ENCODE results near the gene METTL15. TPM values are rescaled to one million over a fixed set of nuclear protein-coding genes. Genes with fewer than 3 reads are reported as not detected.

The METTL15 gene
- total and polyA plus RNA-seq, 2 experiments from 2014 or later: 9.0 to 19.8 TPM

DNA sequence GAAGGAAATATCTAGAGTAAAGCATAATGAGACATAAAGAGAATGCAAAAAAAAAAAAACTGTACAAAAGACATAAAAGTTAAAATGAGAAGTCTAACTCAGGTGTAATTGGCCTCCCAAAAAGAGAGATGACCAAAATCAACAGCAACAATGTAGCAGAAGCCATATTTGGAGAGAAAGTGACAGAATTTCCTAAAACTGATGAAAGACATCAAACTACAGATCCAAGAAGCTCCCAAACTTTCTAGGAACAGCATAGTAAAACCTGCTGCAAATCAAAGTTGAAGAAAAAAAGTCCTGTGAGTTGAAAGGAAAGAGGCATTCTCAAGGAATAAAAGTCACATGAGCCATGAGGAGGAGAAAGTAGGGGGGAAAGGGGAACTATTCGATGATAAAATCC, 231.3 kb downstream of the METTL15 start:
- ATAC-seq: no peak

DNA sequence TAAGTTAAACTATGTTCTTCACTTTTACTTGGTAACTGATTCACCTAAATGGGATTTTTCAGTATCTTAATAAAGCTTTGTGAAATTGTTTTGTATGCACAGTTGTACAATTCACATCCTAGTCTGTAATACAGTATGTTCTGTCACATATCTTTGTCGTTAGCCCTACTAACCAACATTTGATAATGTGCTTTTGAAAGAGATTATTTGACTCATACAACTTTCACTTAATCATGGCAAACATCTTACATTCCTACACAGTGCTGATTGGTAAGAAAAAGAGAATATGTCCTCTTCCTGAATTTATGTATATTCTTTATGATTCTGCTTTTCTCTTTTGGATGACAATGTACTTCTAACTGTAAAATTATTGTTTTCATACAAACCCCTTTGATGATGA, 234.5 kb downstream of the METTL15 start:
- no peak overlapping the region for H3K4me2 ChIP-seq
- no peaks in the 10 kb centered on the region for H4K20me1 ChIP-seq (replicated peaks; ENCODE audit: insufficient read depth)
- H3F3A ChIP-seq (replicated peaks; ENCODE audit: low read depth): no peaks in the 10 kb centered on the region
- Mint-ChIP-seq H3K36me3 (ENCODE audit: low read depth) (no peaks in the 10 kb centered on the region), H3K4me3 (no peak overlapping the region), H3K4me1 (peaks cover 9% of the 10 kb centered on the region; the same call in 2 of the 3 replicates), H3K9me3 (no peaks in the 10 kb centered on the region; the same call in 2 of the 3 replicates), H3K27ac (peak overlapping the region; percentile 77), H3K27me3 (ENCODE audit: insufficient read depth, low read depth, poor library complexity) (no peaks in the 10 kb centered on the region)
- H3K4me1 ChIP-seq (ENCODE audit: insufficient read depth): peaks cover 3% of the 10 kb centered on the region; the same call in 1 of the 2 replicates
- H3K4me3 ChIP-seq: no peak overlapping the region
- H3K36me3 ChIP-seq (ENCODE audit: insufficient read depth): no peaks in the 10 kb centered on the region; the same call in 1 of the 2 replicates
- no peak overlapping the region for H3K27ac ChIP-seq (ENCODE audit: low read depth)
- ATAC-seq (no peak), DNase-seq (ENCODE audit: low spot score) (no peak)
- H2AFZ ChIP-seq: no peak overlapping the region
- no peaks in the 10 kb centered on the region for H3K9me2 ChIP-seq (ENCODE audit: insufficient read depth)
- H3K79me2 ChIP-seq (replicated peaks; ENCODE audit: insufficient read depth): no peaks in the 10 kb centered on the region
- H3K27me3 ChIP-seq (ENCODE audit: insufficient read depth): no peaks in the 10 kb centered on the region
- no peak for TF ChIP-seq JUNB (IDR thresholded peaks at IDR 0.05; ENCODE audit: unreplicated experiment)
- no peak for TF ChIP-seq ZNF114 (CRISPR knock-in tag; IDR thresholded peaks at IDR 0.05)
- TF ChIP-seq, protein P1, sequence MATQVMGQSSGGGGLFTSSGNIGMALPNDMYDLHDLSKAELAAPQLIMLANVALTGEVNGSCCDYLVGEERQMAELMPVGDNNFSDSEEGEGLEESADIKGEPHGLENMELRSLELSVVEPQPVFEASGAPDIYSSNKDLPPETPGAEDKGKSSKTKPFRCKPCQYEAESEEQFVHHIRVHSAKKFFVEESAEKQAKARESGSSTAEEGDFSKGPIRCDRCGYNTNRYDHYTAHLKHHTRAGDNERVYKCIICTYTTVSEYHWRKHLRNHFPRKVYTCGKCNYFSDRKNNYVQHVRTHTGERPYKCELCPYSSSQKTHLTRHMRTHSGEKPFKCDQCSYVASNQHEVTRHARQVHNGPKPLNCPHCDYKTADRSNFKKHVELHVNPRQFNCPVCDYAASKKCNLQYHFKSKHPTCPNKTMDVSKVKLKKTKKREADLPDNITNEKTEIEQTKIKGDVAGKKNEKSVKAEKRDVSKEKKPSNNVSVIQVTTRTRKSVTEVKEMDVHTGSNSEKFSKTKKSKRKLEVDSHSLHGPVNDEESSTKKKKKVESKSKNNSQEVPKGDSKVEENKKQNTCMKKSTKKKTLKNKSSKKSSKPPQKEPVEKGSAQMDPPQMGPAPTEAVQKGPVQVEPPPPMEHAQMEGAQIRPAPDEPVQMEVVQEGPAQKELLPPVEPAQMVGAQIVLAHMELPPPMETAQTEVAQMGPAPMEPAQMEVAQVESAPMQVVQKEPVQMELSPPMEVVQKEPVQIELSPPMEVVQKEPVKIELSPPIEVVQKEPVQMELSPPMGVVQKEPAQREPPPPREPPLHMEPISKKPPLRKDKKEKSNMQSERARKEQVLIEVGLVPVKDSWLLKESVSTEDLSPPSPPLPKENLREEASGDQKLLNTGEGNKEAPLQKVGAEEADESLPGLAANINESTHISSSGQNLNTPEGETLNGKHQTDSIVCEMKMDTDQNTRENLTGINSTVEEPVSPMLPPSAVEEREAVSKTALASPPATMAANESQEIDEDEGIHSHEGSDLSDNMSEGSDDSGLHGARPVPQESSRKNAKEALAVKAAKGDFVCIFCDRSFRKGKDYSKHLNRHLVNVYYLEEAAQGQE (IDR thresholded peaks at IDR 0.05; ENCODE audit: unreplicated experiment): no peak
- no peak for TF ChIP-seq EZH2 (IDR thresholded peaks at IDR 0.05; ENCODE audit: low read depth, unreplicated experiment)
- TF ChIP-seq, protein P2, sequence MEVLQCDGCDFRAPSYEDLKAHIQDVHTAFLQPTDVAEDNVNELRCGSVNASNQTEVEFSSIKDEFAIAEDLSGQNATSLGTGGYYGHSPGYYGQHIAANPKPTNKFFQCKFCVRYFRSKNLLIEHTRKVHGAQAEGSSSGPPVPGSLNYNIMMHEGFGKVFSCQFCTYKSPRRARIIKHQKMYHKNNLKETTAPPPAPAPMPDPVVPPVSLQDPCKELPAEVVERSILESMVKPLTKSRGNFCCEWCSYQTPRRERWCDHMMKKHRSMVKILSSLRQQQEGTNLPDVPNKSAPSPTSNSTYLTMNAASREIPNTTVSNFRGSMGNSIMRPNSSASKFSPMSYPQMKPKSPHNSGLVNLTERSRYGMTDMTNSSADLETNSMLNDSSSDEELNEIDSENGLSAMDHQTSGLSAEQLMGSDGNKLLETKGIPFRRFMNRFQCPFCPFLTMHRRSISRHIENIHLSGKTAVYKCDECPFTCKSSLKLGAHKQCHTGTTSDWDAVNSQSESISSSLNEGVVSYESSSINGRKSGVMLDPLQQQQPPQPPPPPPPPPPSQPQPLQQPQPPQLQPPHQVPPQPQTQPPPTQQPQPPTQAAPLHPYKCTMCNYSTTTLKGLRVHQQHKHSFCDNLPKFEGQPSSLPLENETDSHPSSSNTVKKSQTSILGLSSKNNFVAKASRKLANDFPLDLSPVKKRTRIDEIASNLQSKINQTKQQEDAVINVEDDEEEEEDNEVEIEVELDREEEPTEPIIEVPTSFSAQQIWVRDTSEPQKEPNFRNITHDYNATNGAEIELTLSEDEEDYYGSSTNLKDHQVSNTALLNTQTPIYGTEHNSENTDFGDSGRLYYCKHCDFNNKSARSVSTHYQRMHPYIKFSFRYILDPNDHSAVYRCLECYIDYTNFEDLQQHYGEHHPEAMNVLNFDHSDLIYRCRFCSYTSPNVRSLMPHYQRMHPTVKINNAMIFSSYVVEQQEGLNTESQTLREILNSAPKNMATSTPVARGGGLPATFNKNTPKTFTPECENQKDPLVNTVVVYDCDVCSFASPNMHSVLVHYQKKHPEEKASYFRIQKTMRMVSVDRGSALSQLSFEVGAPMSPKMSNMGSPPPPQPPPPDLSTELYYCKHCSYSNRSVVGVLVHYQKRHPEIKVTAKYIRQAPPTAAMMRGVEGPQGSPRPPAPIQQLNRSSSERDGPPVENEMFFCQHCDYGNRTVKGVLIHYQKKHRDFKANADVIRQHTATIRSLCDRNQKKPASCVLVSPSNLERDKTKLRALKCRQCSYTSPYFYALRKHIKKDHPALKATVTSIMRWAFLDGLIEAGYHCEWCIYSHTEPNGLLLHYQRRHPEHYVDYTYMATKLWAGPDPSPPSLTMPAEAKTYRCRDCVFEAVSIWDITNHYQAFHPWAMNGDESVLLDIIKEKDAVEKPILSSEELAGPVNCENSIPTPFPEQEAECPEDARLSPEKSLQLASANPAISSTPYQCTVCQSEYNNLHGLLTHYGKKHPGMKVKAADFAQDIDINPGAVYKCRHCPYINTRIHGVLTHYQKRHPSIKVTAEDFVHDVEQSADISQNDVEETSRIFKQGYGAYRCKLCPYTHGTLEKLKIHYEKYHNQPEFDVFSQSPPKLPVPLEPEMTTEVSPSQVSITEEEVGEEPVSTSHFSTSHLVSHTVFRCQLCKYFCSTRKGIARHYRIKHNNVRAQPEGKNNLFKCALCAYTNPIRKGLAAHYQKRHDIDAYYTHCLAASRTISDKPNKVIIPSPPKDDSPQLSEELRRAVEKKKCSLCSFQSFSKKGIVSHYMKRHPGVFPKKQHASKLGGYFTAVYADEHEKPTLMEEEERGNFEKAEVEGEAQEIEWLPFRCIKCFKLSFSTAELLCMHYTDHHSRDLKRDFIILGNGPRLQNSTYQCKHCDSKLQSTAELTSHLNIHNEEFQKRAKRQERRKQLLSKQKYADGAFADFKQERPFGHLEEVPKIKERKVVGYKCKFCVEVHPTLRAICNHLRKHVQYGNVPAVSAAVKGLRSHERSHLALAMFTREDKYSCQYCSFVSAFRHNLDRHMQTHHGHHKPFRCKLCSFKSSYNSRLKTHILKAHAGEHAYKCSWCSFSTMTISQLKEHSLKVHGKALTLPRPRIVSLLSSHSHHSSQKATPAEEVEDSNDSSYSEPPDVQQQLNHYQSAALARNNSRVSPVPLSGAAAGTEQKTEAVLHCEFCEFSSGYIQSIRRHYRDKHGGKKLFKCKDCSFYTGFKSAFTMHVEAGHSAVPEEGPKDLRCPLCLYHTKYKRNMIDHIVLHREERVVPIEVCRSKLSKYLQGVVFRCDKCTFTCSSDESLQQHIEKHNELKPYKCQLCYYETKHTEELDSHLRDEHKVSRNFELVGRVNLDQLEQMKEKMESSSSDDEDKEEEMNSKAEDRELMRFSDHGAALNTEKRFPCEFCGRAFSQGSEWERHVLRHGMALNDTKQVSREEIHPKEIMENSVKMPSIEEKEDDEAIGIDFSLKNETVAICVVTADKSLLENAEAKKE (CRISPR knock-in tag; IDR thresholded peaks at IDR 0.05): no peak
- no peak for TF ChIP-seq STAT1 (IDR thresholded peaks at IDR 0.05; ENCODE audit: unreplicated experiment)
- TF ChIP-seq, protein P3, sequence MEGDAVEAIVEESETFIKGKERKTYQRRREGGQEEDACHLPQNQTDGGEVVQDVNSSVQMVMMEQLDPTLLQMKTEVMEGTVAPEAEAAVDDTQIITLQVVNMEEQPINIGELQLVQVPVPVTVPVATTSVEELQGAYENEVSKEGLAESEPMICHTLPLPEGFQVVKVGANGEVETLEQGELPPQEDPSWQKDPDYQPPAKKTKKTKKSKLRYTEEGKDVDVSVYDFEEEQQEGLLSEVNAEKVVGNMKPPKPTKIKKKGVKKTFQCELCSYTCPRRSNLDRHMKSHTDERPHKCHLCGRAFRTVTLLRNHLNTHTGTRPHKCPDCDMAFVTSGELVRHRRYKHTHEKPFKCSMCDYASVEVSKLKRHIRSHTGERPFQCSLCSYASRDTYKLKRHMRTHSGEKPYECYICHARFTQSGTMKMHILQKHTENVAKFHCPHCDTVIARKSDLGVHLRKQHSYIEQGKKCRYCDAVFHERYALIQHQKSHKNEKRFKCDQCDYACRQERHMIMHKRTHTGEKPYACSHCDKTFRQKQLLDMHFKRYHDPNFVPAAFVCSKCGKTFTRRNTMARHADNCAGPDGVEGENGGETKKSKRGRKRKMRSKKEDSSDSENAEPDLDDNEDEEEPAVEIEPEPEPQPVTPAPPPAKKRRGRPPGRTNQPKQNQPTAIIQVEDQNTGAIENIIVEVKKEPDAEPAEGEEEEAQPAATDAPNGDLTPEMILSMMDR (conservative IDR thresholded peaks at IDR 0.05; ENCODE audit: low read depth in 2 of 2): no peak
- TF ChIP-seq NANOG (IDR thresholded peaks at IDR 0.05; ENCODE audit: borderline replicate concordance): no peak
- TF ChIP-seq POLR2AphosphoS5 (IDR thresholded peaks at IDR 0.05; ENCODE audit: low read depth): no peak

More for the DNA sequence above, 231.3 kb downstream of the METTL15 start:
- H3K4me1 Mint-ChIP-seq: peaks cover 9% of the 10 kb centered on the region; the same call in 2 of the 3 replicates
- no peaks in the 10 kb centered on the region for H4K20me1 ChIP-seq (replicated peaks; ENCODE audit: insufficient read depth)
- peaks cover 3% of the 10 kb centered on the region for H3K27me3 Mint-ChIP-seq (ENCODE audit: insufficient read depth, low read depth, poor library complexity)
- no peaks in the 10 kb centered on the region for H3K9me3 Mint-ChIP-seq
- H3K9me2 ChIP-seq (ENCODE audit: insufficient read depth): no peaks in the 10 kb centered on the region
- DNase-seq (ENCODE audit: low spot score): no peak
- H3K27ac ChIP-seq (ENCODE audit: low read depth): no peak overlapping the region
- H3K4me1 ChIP-seq (ENCODE audit: insufficient read depth): peaks cover 3% of the 10 kb centered on the region; the same call in 1 of the 2 replicates
- H3K27me3 ChIP-seq (ENCODE audit: insufficient read depth): no peaks in the 10 kb centered on the region
- no peaks in the 10 kb centered on the region for H3K79me2 ChIP-seq (replicated peaks; ENCODE audit: insufficient read depth)
- H3K4me3 Mint-ChIP-seq: no peak overlapping the region
- no peak for TF ChIP-seq STAT1 (IDR thresholded peaks at IDR 0.05; ENCODE audit: unreplicated experiment)
- no peak for TF ChIP-seq CREB1 (CRISPR knock-in tag; IDR thresholded peaks at IDR 0.05; ENCODE audit: low read depth)
- H3K36me3 ChIP-seq (ENCODE audit: insufficient read depth): no peaks in the 10 kb centered on the region; the same call in 1 of the 2 replicates
- no peaks in the 10 kb centered on the region for H3K36me3 Mint-ChIP-seq (ENCODE audit: low read depth)
- no peak overlapping the region for H2AFZ ChIP-seq
- H3F3A ChIP-seq (replicated peaks; ENCODE audit: low read depth): no peaks in the 10 kb centered on the region
- no peak overlapping the region for H3K27ac Mint-ChIP-seq
- no peak overlapping the region for H3K4me2 ChIP-seq
- no peak overlapping the region for H3K4me3 ChIP-seq

Measured in GM23338 (cell line).